HG03108 (cell line): ENCODE data around the gene SUN5.

Experiments
- ATAC-seq: cut with Tn5 transposase; IDR thresholded peaks from one replicate; pipeline ENCODE4 v1.9.1; 2021; ENCODE audit warnings: moderate library complexity; ENCODE audit not compliant: unreplicated experiment

SUN5 gene

DNA sequence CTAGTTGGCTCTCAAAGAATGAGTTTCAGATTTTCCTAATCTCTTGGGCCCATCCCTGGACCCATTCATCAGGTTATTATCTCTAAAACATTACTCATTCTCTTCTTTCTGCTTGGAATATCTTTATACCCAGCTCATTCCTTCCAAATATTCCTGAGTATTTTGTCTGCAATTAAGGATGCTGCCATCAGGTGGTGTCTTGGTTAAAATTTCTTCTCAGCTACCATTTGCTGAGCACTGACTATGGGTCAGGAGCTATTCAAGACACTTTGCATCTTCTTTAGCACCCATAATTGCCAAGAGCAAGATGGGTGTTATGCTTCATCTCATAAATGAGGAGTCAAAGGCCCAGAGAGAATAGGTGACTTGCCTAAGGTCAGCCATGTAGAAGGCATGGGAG lies 8.4 kb downstream of the SUN5 start:
- ATAC-seq = no peak

GRCh38 chr20:32993496-32994050 lies 10.7 kb downstream of the SUN5 start:
- no peak for ATAC-seq

DNA sequence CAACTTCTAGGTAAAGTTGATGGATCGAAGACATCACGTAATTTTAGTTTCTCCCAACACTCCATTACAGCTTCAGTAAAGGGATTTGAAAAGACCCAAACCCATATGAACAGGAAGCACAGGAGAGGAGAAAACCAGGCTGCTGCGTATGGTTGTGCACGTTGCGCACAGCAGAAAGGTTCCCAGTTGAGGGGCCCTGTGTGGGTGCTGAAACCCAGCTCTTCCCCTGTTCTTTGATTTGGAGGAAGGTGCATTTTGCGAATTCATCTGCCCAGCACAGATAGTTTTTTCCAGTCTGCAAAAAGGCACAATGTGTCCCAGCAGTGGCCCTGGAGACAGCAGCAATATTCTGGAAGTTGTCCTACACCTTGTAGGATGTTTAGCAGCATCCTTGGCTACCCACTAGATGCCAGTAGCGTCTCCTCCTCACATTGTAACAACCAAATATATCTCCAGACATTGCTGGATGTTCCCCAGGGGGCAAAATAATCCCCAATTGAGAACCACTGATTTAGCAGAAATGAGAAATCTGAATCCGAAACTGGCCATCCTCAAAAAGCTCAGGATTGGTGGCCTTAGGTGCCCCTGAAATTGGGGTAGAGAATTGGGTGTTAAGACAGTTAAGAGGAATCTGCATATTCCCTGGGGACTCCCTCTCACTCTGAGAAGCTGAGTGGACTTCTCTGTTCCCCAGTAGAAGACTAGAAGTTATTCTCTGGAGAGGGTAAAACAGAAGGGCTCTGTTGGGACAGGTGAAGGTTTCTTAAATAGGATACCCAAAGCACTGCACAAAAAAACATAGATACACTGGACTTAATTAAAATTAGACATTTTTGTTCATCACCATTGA lies 12.2 kb downstream of the SUN5 start:
- ATAC-seq = no peak

DNA sequence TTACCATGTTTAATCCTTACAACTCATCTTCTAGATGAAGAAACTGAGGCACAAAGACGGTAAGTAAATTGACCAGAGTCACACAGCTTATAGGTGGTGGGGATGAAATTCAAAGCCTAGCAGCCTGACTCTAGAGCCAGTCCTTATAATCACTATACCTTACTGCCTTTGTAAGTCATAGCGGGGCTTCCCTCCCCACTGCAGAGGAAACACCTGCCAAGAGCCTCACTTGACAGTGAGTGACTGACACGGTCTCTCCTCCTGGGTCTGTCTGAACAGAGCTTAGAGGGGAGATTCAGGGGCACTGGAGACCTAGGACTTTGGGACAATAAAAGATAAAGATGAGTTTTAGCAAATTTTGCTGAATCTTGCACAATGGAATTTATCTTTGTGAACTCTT lies 12.8 kb downstream of the SUN5 start:
- ATAC-seq = no peak

- no peak for ATAC-seq
These were observed 13.8 kb downstream of the SUN5 start for GRCh38 chr20:32990426-32990825.

DNA sequence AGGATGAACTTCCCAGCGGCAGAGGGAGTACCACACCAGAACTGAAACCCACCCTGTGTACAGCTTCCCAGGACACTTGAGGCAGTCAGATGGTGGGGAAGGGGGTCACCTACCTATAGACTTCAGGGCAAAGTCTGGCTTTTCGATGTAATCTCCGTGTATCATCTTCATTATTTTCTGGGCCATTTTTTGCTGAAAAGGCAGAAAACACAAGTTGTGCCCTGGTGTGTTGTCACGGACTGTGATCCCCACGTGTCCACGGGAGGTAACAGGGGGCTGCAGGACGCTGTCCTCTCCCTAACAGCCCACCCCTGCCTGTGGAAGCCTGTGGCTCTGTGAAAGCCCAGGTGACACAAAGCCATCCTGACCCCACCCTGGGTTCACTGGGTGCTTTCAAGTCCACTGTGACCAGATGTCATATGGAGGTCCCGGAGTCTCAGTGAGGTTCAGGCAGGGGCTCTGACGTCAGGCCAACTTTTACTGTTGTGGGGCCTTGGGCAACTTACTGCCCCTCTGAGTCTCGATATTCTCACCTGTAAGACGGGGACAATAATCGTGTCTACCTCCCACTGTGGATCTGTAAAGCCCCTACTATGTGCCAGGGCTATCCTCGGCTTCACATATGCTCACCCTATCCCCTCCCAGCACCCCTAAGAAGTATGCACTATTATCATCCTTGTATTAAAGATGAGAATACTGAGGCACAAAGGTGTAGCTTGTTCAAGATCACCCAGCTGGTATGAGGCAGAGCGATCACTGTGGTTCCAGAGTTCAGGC lies 14.5 kb downstream of the SUN5 start:
- no peak for ATAC-seq

GRCh38 chr20:32988008-32988407 lies 16.2 kb downstream of the SUN5 start:
- no peak for ATAC-seq

- ATAC-seq = no peak
These were observed 17.0 kb downstream of the SUN5 start for GRCh38 chr20:32987044-32987825.

- ATAC-seq = no peak
These were observed 17.8 kb downstream of the SUN5 start for GRCh38 chr20:32986331-32986966.

- ATAC-seq = no peak
These were observed 18.6 kb downstream of the SUN5 start for GRCh38 chr20:32985596-32985995.

DNA sequence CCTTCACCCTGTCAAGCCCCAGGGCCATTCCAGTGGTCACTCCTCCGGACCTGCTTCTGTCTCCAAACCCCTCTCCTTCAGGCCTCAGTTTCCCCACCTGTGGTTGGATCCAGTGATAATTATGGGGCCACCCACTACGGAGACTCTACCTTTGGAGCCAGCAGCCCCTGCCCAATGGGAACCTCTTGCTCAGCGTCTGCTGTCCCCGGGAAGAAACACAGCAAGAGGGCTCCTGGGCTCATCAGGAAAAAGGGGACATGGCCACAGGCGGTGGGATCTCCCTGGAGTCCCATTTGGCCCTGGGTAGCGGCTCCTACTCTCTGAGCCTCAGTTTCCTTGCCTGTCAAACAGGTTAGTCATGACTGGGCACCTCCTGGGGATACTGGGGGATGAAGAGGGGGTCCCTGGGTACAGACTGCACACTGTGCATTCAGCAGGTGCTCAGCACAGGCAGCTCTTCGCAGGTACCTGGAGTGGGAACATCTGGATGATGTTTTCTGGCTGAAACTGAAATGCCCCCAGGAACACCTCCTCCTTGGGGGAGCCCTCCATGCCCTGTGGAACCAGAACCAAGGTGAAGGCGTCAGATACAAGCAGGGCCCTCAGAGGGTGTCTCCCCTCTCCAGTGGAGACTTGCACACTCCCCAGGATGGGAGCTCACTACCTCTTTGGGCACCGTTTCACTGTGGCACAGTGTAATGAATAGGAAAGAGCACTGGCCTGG lies 19.4 kb downstream of the SUN5 start:
- no peak for ATAC-seq

DNA sequence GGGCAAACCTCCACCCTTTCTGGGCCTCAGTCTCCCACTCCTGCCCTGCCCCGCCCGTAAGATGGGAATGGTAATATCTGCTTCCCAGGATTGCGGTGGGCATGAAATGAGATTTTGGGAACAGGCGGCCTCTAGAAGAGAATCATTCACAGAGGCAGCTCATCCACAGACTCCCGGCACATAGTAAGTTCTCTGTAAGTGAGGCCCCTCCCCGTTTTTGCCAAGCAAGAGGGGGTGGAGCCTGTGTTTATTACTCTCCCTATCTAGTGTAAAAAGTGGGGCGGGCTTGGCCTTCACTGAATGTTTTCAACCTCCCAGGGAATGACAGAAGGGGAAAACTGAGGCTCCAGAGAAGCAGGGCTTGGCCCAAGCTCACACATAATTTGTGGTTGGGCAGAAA lies 20.0 kb downstream of the SUN5 start:
- ATAC-seq = no peak

DNA sequence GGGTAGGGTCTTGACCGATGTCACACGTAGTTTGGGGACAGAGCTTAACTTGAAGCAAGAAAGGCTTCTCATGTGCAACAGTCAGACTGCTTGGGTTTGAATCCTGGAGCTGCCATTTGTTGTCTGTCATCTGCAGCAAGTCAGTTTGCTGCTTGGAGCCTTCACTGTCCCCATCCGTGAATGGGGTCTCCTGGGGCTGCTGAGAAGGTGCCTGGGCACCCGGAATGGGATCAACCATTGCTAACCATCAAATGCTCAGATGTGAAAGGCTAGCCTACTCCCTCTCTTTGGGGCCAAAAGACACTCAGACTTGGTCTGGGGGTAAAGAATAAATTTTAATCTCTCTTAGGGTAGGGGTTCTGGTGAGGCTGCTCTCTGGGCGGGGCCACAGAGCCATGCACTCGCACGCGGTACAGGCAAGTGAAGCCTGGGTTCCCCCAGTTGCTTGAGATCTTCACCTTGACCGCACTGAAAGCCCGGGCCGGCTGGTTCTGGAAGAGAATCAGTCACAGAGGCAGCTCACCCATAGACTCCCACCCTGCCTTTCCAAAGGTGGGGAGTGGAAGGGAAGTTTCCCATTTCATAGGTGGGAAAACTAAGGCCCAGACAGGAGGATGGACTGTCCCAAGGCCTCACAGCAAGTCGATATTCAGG lies 20.6 kb downstream of the SUN5 start:
- ATAC-seq = no peak

GRCh38 chr20:32982617-32983458 lies 21.4 kb downstream of the SUN5 start:
- ATAC-seq = no peak

DNA sequence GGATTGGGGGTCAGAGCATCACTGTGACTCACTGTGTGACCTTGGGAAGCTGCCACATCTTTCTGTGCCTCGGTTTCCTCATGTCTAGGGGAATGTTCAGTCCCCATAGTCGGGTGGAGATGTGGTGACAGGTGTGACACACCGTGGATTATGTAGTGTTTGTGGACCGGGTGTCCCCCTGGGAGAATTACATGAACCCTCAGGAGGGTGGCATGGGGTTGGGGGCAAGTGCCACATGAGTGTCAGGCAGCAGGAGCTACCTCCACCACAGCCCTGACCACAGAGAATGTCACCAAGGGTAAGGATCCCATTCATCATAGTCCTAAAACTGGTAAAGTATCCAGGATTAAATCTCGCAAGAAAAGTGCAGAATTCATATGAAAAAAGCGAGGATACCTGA lies 23.2 kb downstream of the SUN5 start:
- ATAC-seq = no peak

GRCh38 chr20:32980131-32980941 lies 23.9 kb downstream of the SUN5 start:
- ATAC-seq = no peak

- ATAC-seq = no peak
These were observed 24.8 kb downstream of the SUN5 start for GRCh38 chr20:32979201-32979998.
